PFSK-1 (cell line): Measurements from ENCODE around the gene RPH3AL.

ENCODE experiments used
- POLR2AphosphoS5 ChIP-seq: IDR thresholded peaks from 2 replicates; pipeline ENCODE4 v1.6.1; 2012; ENCODE audit warnings: low read depth, mild to moderate bottlenecking, control low read depth, low read length, moderate library complexity
- REST ChIP-seq, 2 experiments: IDR thresholded peaks; 2 replicates each; pipeline versions ENCODE4 v1.6.1 to v1.8.0; 2011 to 2012; ENCODE audit warnings: low read depth in 2 of 2, low read length in 2 of 2, control low read depth in 1 of 2, inconsistent platforms in 1 of 2, mild to moderate bottlenecking in 1 of 2, moderate library complexity in 1 of 2; ENCODE audit not compliant: insufficient read depth in 1 of 2
- SIN3A ChIP-seq: IDR thresholded peaks from 2 replicates; pipeline ENCODE4 v1.6.1; 2012; ENCODE audit warnings: mild to moderate bottlenecking, low read length, moderate library complexity, borderline replicate concordance; ENCODE audit not compliant: insufficient read depth
- TAF1 ChIP-seq: IDR thresholded peaks from 2 replicates; pipeline ENCODE4 v1.6.1; 2012; ENCODE audit warnings: low read length, control low read depth, borderline replicate concordance; ENCODE audit not compliant: insufficient read depth

GRCh38 chr17:326010-326621 is 26.5 kb downstream of the RPH3AL start:
- no peak for TF ChIP-seq SIN3A
- no peak for TF ChIP-seq POLR2AphosphoS5
- no peak for TF ChIP-seq REST (IDR thresholded peaks at IDR 0.05; ENCODE audit: insufficient read depth in 1 of 2, low read depth in 2 of 2, low read length in 2 of 2)
- no peak for TF ChIP-seq TAF1
